ENCODE results near the gene YIPF3.
"Not testable (repeated sequence)": the region's sequence is repeated elsewhere in the genome, so short reads cannot be mapped to it uniquely, and the experiment has no call there.

YIPF3 gene

DNA sequence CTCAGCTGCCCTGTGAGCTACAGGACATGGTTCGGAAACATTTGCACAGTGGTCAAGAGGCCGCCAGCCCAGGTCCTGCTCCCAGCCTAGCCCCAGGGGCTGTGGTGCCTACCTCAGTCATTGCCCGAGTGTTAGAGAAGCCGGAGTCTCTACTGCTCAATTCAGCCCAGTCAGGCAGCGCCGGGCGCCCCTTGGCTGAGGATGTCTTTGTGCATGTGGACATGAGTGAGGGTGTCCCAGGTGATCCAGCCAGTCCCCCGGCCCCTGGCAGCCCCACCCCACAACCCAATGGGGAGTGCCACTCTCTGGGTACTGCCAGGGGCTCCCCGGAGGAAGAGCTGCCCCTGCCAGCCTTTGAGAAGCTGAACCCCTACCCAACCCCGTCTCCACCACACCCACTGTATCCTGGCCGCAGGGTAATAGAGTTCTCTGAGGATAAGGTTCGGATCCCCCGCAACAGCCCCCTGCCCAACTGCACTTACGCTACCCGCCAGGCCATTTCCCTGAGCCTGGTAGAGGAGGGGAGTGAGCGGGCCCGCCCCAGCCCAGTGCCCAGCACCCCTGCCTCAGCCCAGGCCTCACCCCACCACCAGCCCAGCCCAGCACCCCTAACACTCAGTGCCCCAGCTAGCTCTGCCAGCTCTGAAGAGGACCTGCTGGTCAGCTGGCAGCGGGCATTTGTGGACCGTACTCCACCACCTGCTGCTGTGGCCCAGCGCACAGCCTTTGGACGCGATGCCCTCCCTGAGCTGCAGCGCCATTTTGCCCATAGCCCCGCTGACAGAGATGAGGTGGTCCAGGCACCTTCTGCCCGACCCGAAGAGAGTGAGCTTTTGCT, 11.8 kb downstream of the YIPF3 start:
- in situ Hi-C loops (cut with MboI; ENCODE audit: low pct_unique_long_range_greater_than_20kb, low sequenced_read_pairs, unreplicated experiment): loop anchor here (10.0 kb wide), 1 partner anchor 250 kb away; no protein-coding TSS in a partner anchor
- TF ChIP-seq, protein P1, sequence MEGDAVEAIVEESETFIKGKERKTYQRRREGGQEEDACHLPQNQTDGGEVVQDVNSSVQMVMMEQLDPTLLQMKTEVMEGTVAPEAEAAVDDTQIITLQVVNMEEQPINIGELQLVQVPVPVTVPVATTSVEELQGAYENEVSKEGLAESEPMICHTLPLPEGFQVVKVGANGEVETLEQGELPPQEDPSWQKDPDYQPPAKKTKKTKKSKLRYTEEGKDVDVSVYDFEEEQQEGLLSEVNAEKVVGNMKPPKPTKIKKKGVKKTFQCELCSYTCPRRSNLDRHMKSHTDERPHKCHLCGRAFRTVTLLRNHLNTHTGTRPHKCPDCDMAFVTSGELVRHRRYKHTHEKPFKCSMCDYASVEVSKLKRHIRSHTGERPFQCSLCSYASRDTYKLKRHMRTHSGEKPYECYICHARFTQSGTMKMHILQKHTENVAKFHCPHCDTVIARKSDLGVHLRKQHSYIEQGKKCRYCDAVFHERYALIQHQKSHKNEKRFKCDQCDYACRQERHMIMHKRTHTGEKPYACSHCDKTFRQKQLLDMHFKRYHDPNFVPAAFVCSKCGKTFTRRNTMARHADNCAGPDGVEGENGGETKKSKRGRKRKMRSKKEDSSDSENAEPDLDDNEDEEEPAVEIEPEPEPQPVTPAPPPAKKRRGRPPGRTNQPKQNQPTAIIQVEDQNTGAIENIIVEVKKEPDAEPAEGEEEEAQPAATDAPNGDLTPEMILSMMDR (IDR thresholded peaks at IDR 0.05; ENCODE audit: extremely low read depth, insufficient read depth, missing control alignments): no peak
- no peak for DNase-seq (ENCODE audit: low spot score)

DNA sequence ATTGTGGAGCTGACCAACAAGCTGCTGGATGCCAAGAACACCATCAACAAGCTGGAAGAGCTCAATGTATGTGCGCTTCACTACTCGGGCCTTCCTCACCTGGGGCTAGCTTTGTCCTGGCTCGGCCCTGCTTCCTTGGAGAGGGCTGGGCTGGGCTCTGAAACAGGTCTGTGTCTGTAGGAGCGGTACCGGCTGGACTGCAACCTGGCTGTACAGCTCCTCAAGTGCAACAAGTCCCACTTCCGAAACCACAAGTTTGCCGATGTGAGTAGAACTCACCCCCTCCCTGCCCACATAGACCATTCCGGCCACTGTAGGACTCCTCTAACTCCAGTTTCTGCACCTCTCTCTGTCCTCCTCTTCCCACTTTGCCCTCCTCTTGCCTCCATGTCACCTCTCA, 13.3 kb downstream of the YIPF3 start:
- in situ Hi-C loops (cut with MboI; ENCODE audit: low pct_unique_long_range_greater_than_20kb, low sequenced_read_pairs, unreplicated experiment): loop anchor here (10.0 kb wide), 1 partner anchor 249 kb away; no protein-coding TSS in a partner anchor
- no peak for DNase-seq (ENCODE audit: low spot score)
- TF ChIP-seq, protein P1 (IDR thresholded peaks at IDR 0.05; ENCODE audit: extremely low read depth, insufficient read depth, missing control alignments): no peak

DNA sequence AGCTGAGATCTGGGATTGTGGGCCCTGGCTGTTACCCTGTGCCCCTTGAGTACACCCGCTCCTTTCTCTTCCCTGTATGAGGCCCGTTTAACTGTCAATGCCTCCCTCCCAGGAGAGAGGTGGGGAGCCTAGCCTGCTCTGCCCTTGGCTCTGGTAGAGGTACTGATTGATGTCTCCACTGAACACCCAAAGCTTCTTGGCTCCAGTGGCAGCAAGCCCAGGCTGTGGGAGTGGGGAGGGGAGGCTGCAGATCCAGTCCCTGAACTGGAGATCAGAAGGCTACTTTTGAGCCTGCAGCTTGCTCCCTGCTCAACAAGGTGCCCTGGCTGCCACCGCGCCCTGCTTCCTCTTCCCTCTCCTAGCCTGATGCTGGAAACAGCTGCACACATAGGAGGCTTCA, 14.1 kb downstream of the YIPF3 start:
- no peak for DNase-seq (ENCODE audit: low spot score)
- in situ Hi-C loops (cut with MboI; ENCODE audit: low pct_unique_long_range_greater_than_20kb, low sequenced_read_pairs, unreplicated experiment): loop anchor here (10.0 kb wide), 1 partner anchor 248 kb away; no protein-coding TSS in a partner anchor
- TF ChIP-seq, protein P1 (IDR thresholded peaks at IDR 0.05; ENCODE audit: extremely low read depth, insufficient read depth, missing control alignments): no peak

DNA sequence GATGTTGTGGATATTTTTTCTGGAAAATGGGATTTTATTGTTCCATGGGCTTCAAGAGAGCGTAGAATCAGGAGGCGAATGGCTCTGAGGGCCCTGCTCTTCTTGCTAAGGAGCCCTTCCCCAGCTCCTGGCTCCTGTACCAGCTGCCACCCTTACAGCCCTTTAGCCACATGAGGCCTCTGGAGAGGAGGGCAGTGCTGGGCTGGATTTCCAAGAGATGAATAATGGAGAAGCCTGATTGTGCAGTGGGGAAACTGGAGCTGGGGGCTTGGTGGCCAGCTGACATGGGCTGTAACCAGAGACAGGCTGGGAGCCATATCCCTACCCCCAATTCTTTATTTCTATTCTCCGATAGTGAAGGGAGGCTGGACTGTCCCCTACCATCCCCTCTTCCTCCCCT, 15.8 kb downstream of the YIPF3 start:
- in situ Hi-C loops (cut with MboI; ENCODE audit: low pct_unique_long_range_greater_than_20kb, low sequenced_read_pairs, unreplicated experiment): loop anchor here (10.0 kb wide), 1 partner anchor 246 kb away; no protein-coding TSS in a partner anchor
- DNase-seq (ENCODE audit: low spot score): no peak
- TF ChIP-seq, protein P1 (IDR thresholded peaks at IDR 0.05; ENCODE audit: extremely low read depth, insufficient read depth, missing control alignments): no peak

DNA sequence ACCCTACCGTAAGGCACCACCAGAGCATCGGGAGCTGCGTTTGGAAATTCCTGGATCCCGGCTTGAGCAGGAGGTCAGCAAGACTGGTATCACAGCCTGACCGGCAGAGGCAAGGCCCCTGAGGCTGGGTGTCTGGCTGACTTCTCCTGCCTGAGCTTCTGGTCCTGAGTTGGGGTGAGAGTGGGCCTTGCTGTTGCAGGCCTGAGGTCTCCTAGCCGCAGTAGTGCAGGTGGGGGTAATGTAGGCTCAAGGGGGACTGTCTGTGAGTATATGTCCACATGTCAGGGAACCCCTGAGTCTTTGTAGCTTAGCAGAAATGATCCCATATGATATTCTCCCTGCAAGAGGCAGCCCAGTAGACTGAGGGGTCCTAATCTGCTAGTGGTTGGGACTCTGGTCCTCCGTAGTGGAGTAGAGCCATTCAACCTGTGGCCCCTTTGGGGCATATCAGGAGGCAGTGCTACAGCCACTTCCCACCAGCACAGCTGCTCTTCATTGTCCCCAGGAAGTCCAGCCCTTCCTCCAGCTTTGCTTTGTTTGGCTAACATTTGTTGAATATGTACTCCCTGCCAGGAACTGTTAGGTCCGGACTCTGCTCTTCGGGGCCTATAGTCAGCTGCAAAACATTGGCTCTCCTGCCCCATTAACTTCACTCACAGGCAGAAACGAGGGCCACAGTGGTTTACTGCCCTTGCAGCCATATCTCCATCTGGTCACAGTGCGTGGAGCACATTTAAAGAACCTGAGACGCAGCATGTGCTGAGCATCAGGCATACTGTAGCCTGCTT, 17.5 kb downstream of the YIPF3 start:
- TF ChIP-seq, protein P1 (IDR thresholded peaks at IDR 0.05; ENCODE audit: extremely low read depth, insufficient read depth, missing control alignments): no peak
- no peak for DNase-seq (ENCODE audit: low spot score)
- in situ Hi-C loops (cut with MboI; ENCODE audit: low pct_unique_long_range_greater_than_20kb, low sequenced_read_pairs, unreplicated experiment): no loop called here

DNA sequence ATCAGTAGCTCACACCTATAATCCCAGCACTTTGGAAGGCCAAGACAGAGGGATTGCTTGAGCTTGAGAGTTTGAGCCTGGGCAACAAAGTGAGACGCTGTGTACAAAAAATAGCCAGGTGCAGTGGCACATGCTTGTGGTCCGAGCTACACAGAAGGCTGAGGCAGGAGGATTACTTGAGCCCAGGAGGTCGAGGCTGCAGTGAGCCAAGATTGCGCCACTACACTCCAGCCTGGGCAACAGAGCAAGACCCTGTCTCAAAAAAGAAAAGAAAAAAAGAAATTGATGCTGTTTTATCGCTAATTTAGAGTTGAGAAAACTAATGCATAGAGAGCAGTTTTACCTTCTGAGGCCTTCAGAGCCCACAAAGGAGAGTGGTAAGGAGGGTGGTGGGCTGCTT, 18.4 kb downstream of the YIPF3 start:
- in situ Hi-C loops (cut with MboI; ENCODE audit: low pct_unique_long_range_greater_than_20kb, low sequenced_read_pairs, unreplicated experiment); DNase-seq (ENCODE audit: low spot score): not testable (repeated sequence)

DNA sequence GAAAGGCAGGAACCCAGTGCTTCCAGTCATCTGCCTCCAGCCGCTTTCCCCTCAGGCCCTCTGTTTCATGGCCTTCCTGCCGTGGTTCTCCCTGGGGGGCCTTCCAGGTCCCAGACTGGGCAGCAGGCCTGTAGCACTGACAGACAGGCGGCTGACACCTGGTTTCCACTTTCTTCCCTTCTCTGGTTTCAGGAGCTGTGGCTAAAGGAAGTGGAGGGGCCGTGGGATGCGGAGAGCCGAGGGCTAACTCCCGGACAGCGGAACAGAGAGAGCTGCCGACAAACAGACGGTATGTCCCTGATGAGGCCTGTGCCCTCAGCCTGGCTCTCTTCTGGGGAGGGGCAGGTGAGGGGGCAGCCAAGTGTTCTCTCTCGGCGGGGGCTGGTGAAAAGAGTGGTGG, 19.0 kb downstream of the YIPF3 start:
- in situ Hi-C loops (cut with MboI; ENCODE audit: low pct_unique_long_range_greater_than_20kb, low sequenced_read_pairs, unreplicated experiment): no loop called here
- TF ChIP-seq, protein P1 (IDR thresholded peaks at IDR 0.05; ENCODE audit: extremely low read depth, insufficient read depth, missing control alignments): no peak
- DNase-seq (ENCODE audit: low spot score): no peak
